GM19025 (cell line): ENCODE results near the gene RAB27A.
"Not testable (repeated sequence)": the region's sequence is repeated elsewhere in the genome, so short reads cannot be mapped to it uniquely, and the experiment has no call there.

Experiments
- ATAC-seq: cut with Tn5 transposase; IDR thresholded peaks from one replicate; pipeline ENCODE4 v1.9.1; 2021; ENCODE audit warnings: mild to moderate bottlenecking, low read depth, moderate library complexity; ENCODE audit not compliant: unreplicated experiment

RAB27A gene

GRCh38 chr15:55282284-55282833, 7.3 kb downstream of the RAB27A start:
- no peak for ATAC-seq

GRCh38 chr15:55281517-55282228, 7.9 kb downstream of the RAB27A start:
- ATAC-seq: no peak

GRCh38 chr15:55280589-55280988, 9.0 kb downstream of the RAB27A start:
- ATAC-seq: not testable (repeated sequence)

- peak; percentile 86 for ATAC-seq
These were observed 9.8 kb downstream of the RAB27A start for GRCh38 chr15:55279746-55280351.

GRCh38 chr15:55279100-55279745, 10.4 kb downstream of the RAB27A start:
- no peak for ATAC-seq

GRCh38 chr15:55277715-55278114, 11.9 kb downstream of the RAB27A start:
- ATAC-seq: no peak

GRCh38 chr15:55277116-55277564, 12.5 kb downstream of the RAB27A start:
- peak; percentile 37 for ATAC-seq

- ATAC-seq: no peak
These were observed 13.3 kb downstream of the RAB27A start for GRCh38 chr15:55276324-55276723.

GRCh38 chr15:55270291-55270690, 19.3 kb downstream of the RAB27A start:
- no peak for ATAC-seq

- no peak for ATAC-seq
These were observed 21.4 kb downstream of the RAB27A start for GRCh38 chr15:55268176-55268695.

- ATAC-seq: peak; percentile 79
These were observed 22.0 kb downstream of the RAB27A start for GRCh38 chr15:55267401-55268175.

GRCh38 chr15:55266547-55266946, 23.1 kb downstream of the RAB27A start:
- no peak for ATAC-seq

- ATAC-seq: no peak
These were observed 29.0 kb downstream of the RAB27A start for GRCh38 chr15:55260562-55261131.

- ATAC-seq: no peak
These were observed 31.7 kb downstream of the RAB27A start for GRCh38 chr15:55257938-55258337.

GRCh38 chr15:55257012-55257670, 32.5 kb downstream of the RAB27A start:
- ATAC-seq: no peak

GRCh38 chr15:55256281-55257011, 33.2 kb downstream of the RAB27A start:
- peak; percentile 5 for ATAC-seq

- ATAC-seq: peak; percentile 64
These were observed 33.9 kb downstream of the RAB27A start for GRCh38 chr15:55255714-55256113.

- no peak for ATAC-seq
These were observed 34.5 kb downstream of the RAB27A start for GRCh38 chr15:55254916-55255679.
